ENCODE data around the gene MAPK7.
A peak's percentile ranks its signal among the peaks of the same experiment; 100 is the strongest.

MAPK7 gene

GRCh38 chr17:19378416-19379360, at the start of gene MAPK7:
TSS of gene MAPK7 (plus strand) at chr17:19378498. CDS start at chr17:19378901, 403 bp downstream.
- DNase-seq: no peak

DNA sequence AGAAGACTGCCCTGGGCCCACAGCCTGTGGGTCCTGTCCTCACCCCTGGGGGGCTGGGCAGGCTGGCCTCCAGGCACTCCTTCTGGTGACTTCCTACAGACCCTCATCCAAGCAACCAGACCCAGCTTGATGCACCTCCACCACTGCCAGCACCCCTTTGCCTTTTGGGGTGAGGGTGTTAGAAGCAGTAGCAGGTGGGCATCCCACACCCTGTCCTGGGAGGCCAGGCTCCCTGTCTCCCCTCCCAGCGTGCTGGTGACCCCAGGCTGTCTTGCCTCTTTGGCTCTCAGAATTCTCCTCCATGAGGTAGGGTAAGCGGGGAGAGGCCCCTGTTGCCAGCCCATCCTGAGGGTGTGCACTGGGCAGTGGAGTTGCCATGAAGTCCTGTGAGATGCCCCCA, 49.2 kb upstream of the MAPK7 start:
- DNase-seq: no peak

GRCh38 chr17:19329839-19330238, 48.5 kb upstream of the MAPK7 start:
- DNase-seq: no peak

DNA sequence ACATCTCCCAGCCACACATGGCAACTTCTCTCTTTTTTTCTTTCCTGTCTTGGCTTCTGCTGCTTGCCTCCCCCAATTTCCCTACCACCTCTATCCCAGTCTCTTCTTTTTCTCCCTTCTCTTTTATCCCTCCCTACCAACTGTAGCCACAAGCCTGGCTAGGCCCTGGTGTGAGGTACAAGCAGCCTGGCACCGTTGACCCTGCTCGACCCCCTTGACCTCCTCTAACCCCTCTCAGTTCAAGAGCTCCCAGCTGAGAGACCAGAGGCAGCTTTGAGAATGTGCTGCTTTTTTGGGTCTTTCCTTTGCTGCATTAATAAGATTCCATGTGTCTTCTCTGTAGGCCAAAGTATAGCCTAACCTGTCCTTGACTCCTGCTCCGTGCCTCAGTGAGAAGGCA, 48.0 kb upstream of the MAPK7 start:
- DNase-seq: no peak

DNA sequence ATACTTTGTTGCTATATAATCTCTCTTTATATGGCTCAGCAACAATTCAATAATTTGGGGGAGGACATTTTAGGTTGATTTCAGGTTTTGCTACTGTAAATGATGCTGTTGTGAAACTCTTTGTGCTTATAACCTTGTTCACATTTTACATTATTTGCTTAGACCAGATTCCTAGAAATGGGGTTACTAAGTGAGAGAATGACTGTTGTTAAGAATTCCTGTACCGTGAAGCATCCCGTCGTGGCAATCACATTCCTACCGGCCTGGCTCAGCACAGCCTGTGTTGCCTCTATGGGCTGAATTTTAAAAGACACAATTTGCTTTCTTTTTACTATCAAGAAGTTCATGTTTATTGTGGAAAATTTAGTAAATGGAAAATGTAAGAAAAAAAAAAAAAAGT, 47.2 kb upstream of the MAPK7 start:
- no peak for DNase-seq

DNA sequence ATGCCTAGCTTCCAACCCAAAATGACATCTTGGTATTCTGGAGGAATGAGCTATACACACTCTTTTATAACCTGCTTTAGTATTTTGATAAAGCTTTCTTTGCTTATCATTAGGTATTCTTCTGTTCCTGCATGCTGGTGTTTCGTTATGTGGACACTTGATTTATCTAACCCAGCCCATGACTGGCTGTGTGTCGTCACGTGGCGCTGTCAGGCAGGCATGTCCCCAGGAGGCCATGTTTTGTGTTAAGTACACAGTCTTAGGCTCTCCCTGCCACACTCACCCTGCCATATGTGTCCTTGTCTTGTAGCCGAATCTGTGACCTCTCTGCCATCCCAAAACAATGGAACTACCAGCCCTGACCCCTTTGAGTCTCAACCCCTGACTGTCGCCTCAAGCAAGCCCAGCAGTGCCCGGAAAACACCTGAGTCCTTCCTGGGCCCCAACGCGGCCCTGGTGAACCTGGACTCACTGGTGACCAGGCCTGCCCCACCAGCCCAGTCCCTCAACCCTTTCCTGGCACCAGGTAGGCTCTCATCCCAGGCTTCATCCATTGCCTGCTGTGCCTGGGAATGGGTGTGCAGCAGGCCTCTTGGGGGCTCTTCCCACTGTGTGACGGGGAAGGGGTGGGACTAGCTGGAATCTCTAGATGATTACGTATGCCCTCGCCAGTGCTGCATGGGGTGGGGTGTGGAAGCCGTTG, 46.6 kb upstream of the MAPK7 start:
- no peak for DNase-seq

DNA sequence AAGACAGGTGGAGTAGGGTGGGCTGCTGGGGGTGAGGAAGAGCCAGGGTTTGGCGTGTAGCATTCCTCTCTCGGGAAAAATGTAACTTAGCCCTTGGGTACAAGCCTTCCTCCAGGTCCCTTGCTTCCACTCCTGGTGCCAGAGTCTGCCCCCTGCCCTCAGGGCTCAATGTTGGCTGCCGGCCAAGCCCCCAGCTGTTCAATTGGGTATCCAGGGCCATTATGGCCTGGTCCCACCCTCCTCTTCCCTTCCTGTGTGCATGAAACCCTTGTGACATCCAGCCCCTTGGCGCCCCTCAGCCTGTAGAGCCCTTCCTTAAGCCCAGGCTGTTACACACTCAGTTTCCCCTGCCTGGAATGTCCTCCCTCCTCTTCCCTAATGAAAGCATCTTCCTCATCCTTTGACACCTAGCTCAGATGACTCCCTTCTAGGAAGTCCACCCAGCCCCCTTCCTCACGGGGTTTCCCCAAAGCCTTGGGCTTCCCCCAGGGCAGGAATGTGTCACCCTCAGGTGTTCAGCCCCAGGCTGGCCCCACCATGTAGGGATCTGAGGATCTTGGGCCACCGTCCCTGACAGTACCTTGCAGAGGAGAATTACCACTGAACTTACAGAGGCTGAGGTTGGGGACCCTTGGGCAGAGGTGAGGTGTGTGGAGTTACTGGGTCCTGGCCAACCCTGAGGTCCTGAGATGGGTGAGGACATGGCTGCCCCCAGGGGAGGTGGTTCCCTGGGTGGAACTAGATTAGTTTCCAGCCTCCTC, 45.7 kb upstream of the MAPK7 start:
- DNase-seq: no peak

- DNase-seq: no peak
Measured at GRCh38 chr17:19333132-19333440, 45.2 kb upstream of the MAPK7 start.

GRCh38 chr17:19333736-19334290, 44.5 kb upstream of the MAPK7 start:
- no peak for DNase-seq

DNA sequence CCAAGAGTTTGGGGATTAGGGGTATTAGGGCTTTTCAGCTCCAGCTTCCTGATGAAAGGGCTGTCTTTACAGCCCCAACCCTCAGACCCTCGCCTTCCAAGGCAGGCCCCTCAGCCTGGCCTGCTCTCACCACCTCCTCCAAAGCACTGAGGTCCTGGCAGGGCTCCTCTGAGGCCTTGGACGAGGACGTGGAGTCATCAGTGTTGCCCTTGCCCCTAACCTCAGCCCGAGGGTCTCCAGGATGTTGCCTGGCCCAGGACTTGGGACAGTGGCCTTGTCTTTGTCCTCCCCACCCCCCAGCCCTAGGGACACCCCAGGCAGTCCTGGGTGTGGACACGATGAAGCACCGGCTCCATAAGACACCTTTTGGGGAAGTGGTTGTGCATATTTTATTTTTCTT, 44.0 kb upstream of the MAPK7 start:
- DNase-seq: no peak

- no peak for DNase-seq
Measured at GRCh38 chr17:19335951-19336631, 42.2 kb upstream of the MAPK7 start.

GRCh38 chr17:19336938-19337711, 41.2 kb upstream of the MAPK7 start:
- no peak for DNase-seq

GRCh38 chr17:19337712-19338023, 40.6 kb upstream of the MAPK7 start:
- no peak for DNase-seq

- peak; percentile 50 to 61 for DNase-seq
Measured at GRCh38 chr17:19338031-19338990, 40.0 kb upstream of the MAPK7 start.

DNA sequence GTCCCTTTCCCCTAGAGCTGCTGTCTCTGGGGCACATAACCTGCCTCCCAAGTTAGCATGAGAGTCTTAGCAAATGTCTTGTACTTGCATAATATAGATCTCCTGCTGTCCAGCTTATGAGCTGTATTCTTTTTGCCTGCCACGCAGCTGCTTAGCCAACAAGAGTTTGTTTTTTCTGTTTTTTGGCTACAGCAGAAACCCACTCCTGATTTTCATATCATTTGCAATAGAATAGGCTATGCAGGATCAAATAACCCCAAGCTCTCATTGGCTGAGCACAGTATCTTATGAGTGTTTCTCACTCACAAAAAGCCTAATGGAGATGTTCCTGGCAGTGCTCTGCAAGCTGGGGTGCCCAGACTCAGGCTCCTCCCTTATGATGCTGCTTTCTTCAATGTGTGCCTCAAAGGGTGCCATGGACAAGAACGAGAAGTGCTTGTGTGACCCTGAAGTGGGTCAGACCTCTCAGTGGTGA, 38.9 kb upstream of the MAPK7 start:
- no peak for DNase-seq

DNA sequence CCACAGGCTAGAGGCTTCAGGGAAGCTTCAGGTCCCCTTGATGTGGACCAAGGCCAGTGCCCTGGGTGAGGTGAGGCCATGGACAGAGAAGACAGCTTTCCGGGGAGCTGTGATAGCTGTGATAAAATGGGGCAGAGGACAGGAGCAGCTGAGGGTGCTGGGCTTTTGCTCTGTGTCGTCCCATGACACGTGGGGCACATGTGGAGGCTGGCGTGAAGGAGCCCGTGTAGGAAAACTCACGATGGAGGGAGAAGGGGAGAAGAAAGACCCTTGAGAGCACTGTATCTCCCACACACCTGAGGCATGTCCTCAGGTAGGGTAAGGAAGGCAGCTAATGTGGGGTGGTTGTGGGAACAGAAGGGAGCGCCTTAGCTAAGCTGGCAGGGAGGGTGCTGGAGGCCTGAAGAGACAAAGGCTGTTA, 37.1 kb upstream of the MAPK7 start:
- DNase-seq: no peak

DNA sequence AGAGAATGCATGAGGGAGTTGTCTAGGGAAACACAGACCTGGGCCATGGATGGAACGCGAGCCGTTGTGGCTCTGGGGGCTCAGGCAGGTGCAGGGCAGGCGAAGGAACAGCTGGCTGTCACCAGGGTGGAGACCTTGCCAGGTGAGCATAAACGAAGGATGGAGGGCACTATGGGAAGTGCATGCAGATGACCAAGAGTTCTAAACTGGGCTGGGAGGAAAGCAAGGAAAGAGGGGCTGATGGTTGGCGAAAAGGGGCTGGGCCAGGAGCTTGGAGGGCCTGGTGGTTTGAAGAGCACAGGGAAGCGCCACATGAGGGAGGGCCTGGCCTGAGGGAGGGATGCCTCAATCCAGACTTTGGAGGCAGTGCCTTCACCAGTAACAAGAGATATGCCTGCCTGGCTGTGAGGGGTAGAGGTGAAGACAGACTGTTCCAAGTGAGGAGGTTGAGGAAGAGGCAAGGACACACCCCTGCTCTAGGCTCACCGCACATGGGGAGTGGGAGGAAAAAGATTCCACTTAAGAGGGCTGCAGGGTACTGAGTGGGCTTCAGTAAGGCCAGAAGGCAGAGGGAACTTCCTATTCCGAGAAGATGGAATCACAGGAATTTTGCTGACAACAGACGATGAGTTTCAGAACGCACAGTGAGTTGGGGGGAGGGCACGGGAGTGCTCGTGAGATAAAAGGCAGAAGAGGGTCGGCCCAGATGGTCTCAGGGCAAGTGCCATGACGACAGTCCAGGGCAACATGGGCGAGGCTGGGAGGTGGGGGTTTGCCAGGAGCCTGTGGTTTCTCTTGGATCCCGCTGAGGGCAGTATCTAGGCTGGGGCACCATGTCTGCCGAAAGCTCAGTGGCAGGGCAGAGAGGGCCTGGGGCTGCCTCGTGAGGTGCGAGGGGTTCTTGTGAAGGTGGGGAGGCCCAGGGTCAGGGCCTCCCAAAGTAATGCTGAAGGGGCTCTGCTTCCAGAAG, 36.4 kb upstream of the MAPK7 start:
- DNase-seq: no peak

GRCh38 chr17:19342611-19343255, 35.6 kb upstream of the MAPK7 start:
- DNase-seq: no peak

DNA sequence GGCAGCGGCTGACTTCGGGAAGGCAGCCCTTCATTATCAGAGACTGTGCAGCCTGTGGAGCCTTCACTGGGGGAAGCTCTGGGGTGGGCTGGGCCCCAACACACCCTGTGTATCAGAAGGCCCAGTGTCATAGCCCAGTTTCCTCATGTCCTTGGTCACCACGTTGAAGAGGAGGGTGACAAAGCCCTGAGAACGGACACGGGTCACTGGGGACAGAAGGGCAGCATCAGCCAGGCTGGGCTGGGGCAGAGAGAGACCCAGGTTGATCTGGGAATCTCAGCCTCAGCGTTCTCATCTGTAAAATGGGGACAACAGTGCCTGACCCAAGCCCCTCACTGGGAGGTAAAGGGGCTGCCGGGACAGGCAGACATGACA, 35.1 kb upstream of the MAPK7 start:
- DNase-seq: no peak

Measured in stimulated activated CD4-positive, alpha-beta T cell treated with anti-CD3 and anti-CD28 coated beads, Interleukin-2, amount 100 ng/mL, for 48 hours (primary cell).